GM21619 (cell line): Measurements from ENCODE around the gene CDK19.

Experiments used
- ATAC-seq: cut with Tn5 transposase; IDR thresholded peaks from one replicate; pipeline ENCODE4 v1.9.1; 2021; ENCODE audit not compliant: unreplicated experiment

Gene CDK19

DNA sequence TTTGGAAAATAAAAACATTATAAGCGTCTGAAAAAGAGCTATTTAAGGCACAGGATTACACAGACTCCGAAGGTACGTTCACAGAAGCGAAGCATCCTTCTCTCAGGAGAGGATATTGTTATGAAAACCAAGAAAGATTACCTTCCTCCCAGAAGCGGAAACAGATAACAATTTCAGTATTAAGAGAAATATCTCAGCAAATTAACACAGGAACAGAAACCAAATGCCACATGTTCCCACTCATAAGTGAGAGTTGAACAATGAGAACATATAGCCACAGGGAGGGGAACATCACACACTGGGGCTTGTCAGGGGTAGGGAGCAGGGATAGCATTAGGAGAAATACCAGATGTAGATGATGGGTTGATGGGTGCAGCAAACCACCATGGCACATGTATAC, 109.7 kb downstream of the CDK19 start:
- ATAC-seq, result no peak

DNA sequence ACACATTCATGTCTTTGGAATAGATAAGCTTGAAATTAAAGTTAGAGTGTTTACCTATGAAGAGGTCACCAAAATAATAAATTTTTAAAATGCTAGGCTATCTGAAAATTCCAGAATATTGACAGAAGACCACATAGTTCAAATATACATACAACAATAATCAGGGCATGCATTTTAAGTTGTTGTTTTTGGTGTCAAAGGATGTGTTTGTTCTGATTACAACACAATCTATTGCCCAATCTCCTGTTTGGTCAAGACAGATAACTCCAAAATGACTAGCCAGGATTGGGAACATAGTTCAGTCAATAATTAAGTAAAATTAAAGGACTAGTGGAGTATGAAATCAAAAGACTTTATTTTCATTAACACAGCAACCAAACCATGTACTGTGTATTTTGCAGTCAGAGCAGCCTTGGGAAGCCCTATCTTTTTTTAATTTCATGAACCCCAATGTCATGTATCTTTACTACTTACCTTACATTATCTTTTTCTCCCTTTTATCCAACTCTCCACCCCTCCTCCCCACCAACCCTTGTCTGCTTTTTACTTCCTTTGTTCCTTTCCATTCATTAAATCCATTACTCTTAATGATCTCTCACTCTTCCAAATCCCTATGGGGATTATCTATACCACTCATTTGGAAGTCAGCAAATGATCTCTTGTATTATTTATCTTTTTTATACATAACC, 111.2 kb downstream of the CDK19 start:
- ATAC-seq, result no peak

- ATAC-seq, result no peak
Observed at GRCh38 chr6:110703010-110703905, 112.0 kb downstream of the CDK19 start.

DNA sequence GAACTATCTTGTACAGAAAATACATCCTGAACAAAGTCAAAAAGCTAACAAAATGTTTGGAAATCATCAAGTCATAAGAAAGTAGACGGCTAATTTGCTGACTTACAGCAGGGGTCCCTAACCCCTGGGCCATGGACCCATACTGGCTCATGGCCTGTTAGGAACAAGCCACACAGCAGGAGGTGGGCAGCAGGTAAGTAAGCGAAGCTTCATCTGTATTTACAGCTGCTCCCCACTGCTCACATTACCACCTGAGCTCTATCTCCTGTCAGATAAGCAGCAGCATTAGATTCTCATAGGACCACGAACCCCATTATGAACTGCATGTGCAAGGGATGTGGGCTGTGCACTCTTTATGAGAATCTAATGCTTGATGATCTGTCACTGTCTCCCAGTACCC, 115.5 kb downstream of the CDK19 start:
- no peak for ATAC-seq

GRCh38 chr6:110693994-110694393, 121.3 kb downstream of the CDK19 start:
- ATAC-seq, result no peak

- ATAC-seq, result no peak
Observed at GRCh38 chr6:110693296-110693695, 122.0 kb downstream of the CDK19 start.

DNA sequence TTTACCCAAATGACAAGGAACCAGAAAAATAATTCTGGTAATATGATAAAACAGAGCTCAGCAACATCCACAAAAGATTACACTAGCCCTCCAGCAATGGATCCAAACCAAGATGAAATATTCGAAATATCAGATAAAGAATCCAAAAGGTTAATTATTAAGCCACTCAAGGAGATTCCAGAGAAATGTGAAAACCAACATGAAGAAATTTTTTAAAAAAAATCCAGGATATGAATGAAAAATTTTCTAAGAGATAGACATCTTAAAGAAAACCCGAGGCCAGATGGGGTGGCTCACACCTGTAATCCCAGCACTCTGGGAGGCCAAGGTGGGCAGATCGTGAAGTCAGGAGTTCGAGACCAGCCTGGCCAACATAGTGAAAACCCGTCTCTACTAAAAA, 124.4 kb downstream of the CDK19 start:
- ATAC-seq, result no peak

DNA sequence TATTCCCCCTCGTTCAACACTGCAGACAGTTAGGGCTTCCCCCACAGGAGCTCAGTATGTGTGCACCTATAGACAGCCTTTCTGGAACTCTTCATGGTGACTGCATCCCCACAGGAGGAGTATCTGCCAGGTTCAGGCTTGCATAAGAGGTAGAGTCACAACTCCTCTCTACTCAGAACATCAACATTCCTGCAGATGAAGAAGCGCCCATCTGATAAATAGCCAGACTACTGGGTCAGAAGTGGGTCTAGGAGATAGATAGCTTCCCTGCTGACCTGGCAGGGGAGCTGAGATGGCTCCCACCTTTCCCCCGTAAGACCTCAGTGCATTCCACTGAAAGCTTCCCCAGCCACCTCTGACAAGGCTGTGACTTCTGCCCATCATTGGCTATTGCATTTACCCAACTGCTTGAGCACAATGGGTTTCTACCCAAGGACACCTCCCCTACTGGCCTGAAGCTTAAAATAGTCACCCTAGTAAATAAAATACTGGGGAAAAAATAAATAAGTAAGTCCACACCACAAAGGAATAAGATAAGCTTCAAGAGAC, 125.1 kb downstream of the CDK19 start:
- no peak for ATAC-seq

- no peak for ATAC-seq
Observed at GRCh38 chr6:110689275-110689935, 125.9 kb downstream of the CDK19 start.

GRCh38 chr6:110688661-110689268, 126.5 kb downstream of the CDK19 start:
- no peak for ATAC-seq

GRCh38 chr6:110687326-110687725, 127.9 kb downstream of the CDK19 start:
- ATAC-seq, result no peak

- ATAC-seq, result no peak
Observed at GRCh38 chr6:110683241-110683640, 132.0 kb downstream of the CDK19 start.

DNA sequence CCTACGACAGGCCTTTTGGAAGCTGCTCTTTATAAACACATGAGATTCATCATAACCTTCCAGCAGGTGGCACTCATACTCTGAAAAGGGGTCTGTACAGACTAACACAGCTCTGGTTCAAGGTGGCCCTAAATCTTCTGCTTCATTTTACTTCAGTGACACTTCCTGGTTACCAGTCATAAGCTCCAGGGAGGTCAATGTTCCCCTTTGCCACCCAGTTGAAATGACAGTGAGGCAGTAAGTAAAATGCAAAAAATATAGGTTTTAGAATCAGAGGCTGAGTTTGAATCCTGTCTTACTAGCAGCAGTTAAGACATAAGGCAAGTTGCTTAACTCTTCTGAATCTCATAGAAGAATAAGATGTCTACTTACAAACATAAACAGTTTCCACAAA, 132.8 kb downstream of the CDK19 start:
- ATAC-seq, result peak; percentile 97

DNA sequence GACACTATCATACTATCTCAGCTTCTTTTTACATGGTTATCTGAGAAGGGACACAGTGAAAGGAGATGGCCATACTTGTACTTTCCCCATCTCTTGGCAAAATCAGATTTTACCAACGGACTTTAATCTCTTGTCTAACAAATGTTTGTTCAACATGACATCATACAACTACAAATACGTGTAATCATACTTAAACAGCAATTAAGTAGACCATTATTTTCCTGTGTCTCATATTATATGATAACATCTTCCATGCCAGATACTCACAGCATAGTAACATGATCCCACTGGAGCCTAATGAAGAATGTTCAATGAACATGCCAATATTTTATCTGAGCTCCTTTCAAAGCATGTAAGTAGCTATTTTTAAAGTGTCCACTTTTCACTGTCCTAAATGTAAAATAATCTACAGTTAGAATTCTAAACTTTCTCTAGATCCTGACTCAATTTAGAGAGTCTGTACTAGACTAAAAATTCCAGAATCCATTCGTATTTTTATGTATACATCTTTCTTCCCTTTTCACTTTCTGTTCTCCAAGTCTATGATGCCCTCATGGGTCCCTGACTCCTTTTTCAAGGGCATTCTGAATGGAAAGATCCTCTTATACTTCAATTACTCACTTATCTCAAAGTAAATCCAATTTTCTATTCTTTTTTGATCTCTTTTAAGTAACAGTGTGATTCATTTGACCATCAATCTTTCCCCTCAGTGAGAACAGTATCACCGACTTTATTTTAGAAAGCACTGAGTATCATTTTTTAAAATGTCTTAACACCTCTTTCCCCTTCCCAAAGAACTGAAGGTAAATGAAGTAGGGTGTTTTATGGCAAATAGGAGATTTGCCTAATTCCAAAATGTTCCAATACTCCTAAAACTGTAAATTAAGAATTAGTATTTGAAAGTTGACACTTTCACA, 133.5 kb downstream of the CDK19 start:
- ATAC-seq, result no peak

- ATAC-seq, result no peak
Observed at GRCh38 chr6:110676396-110676795, 138.9 kb downstream of the CDK19 start.

DNA sequence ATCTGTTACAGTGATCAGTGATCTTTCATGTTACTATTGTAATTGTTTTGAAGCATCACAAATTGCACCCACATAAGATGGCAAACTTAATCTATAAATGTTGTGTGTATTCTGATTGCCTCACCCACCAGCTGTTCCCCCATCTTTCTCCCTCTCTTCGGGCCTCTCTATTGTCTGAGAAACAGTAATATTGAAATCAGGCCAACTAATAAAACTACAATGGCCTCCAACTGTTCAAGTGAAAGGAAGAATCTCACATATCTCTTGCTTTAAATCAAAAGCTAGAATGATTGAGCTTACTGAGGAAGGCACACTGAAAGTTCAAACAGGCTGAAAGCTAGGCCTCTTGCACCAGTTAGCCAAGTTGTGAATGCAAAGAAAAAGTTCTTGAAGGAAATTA, 141.2 kb downstream of the CDK19 start:
- ATAC-seq, result no peak

- ATAC-seq, result no peak
Observed at GRCh38 chr6:110672122-110672521, 143.1 kb downstream of the CDK19 start.

- ATAC-seq, result no peak
Observed at GRCh38 chr6:110671447-110671846, 143.8 kb downstream of the CDK19 start.

DNA sequence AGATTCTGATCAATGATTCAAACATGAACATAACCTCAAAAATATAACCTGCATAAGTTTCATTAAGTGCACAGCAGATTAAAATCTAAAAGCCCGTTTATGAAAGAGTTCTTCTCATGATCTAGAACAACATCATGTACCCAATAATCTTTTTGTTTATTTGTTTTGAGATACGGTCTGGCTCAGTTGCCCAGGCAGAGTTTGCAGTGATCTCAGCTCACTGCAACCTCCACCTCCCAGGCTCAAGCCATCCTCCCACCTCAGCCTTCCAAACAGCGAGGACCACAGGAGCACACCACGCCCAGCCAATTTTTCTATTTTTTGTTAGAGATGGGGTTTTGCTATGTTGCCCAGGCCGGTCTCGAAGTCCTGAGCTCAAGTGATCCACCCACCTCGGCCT, 149.7 kb downstream of the CDK19 start:
- ATAC-seq, result no peak

- ATAC-seq, result no peak
Observed at GRCh38 chr6:110664933-110665332, 150.3 kb downstream of the CDK19 start.
